ENCODE measurements around the gene DAGLA.

Gene DAGLA, protein sequence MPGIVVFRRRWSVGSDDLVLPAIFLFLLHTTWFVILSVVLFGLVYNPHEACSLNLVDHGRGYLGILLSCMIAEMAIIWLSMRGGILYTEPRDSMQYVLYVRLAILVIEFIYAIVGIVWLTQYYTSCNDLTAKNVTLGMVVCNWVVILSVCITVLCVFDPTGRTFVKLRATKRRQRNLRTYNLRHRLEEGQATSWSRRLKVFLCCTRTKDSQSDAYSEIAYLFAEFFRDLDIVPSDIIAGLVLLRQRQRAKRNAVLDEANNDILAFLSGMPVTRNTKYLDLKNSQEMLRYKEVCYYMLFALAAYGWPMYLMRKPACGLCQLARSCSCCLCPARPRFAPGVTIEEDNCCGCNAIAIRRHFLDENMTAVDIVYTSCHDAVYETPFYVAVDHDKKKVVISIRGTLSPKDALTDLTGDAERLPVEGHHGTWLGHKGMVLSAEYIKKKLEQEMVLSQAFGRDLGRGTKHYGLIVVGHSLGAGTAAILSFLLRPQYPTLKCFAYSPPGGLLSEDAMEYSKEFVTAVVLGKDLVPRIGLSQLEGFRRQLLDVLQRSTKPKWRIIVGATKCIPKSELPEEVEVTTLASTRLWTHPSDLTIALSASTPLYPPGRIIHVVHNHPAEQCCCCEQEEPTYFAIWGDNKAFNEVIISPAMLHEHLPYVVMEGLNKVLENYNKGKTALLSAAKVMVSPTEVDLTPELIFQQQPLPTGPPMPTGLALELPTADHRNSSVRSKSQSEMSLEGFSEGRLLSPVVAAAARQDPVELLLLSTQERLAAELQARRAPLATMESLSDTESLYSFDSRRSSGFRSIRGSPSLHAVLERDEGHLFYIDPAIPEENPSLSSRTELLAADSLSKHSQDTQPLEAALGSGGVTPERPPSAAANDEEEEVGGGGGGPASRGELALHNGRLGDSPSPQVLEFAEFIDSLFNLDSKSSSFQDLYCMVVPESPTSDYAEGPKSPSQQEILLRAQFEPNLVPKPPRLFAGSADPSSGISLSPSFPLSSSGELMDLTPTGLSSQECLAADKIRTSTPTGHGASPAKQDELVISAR

GRCh38 chr11:61679893-61680621 lies at the start of gene DAGLA:
Gene DAGLA, plus strand, starts transcription at chr11:61680391. Its CDS starts 39,765 bp downstream, at chr11:61720156.
- H2AFZ ChIP-seq (ENCODE audit: low read depth, low read length, severe bottlenecking) = no peak within 1 kb of the TSS
- no peak within 1 kb of the TSS for H3K4me3 ChIP-seq (ENCODE audit: insufficient read depth, low read length, poor library complexity, severe bottlenecking)
- no peaks in the 10 kb centered on the region for H3K9me2 ChIP-seq (replicated peaks; ENCODE audit: insufficient read depth, low read length)
- no peak within 1 kb of the TSS for H3K4me2 ChIP-seq (ENCODE audit: low read depth, low read length, poor library complexity, severe bottlenecking)
- no peaks in the 10 kb centered on the region for H3F3A ChIP-seq (ENCODE audit: insufficient read depth)
- TF ChIP-seq EZH2phosphoT487 (conservative IDR thresholded peaks at IDR 0.05; ENCODE audit: low read length) (no peak), CTCF (IDR thresholded peaks at IDR 0.05; ENCODE audit: insufficient read depth, low read length, poor library complexity, severe bottlenecking) (peak; percentile 52)
- no peaks in the 10 kb centered on the region for H3K9me3 ChIP-seq (ENCODE audit: insufficient read depth, low read length)
- no peaks in the 10 kb centered on the region for H3K36me3 ChIP-seq (ENCODE audit: low read length)
- H3K9ac ChIP-seq (ENCODE audit: low read length) = no peak within 1 kb of the TSS
- H3K27ac ChIP-seq (ENCODE audit: low read depth, low read length) = no peak within 1 kb of the TSS
- H3K79me2 ChIP-seq (ENCODE audit: insufficient read depth, low read length) = no peaks in the 10 kb centered on the region
- H3K27me3 ChIP-seq (ENCODE audit: low read length) = no peaks in the 10 kb centered on the region
- H4K20me1 ChIP-seq (ENCODE audit: low read depth, low read length) = no peaks in the 10 kb centered on the region

- Histone ChIP-seq H3K4me3 (ENCODE audit: insufficient read depth, low read length, poor library complexity, severe bottlenecking) (no peak overlapping the region), H3K27me3 (ENCODE audit: low read length) (no peaks in the 10 kb centered on the region), H3K9me2 (replicated peaks; ENCODE audit: insufficient read depth, low read length) (no peaks in the 10 kb centered on the region), H2AFZ (ENCODE audit: low read depth, low read length, severe bottlenecking) (no peak overlapping the region), H3K4me2 (ENCODE audit: low read depth, low read length, poor library complexity, severe bottlenecking) (no peak overlapping the region), H3K9me3 (ENCODE audit: insufficient read depth, low read length) (no peaks in the 10 kb centered on the region), H3K27ac (ENCODE audit: low read depth, low read length) (no peak overlapping the region), H3F3A (ENCODE audit: insufficient read depth) (no peaks in the 10 kb centered on the region), H4K20me1 (ENCODE audit: low read depth, low read length) (no peaks in the 10 kb centered on the region), H3K9ac (ENCODE audit: low read length) (no peak overlapping the region), H3K79me2 (ENCODE audit: insufficient read depth, low read length) (no peaks in the 10 kb centered on the region), H3K36me3 (ENCODE audit: low read length) (no peaks in the 10 kb centered on the region)
- TF ChIP-seq CTCF (IDR thresholded peaks at IDR 0.05; ENCODE audit: insufficient read depth, low read length, poor library complexity, severe bottlenecking) = no peak
These were observed 48.1 kb upstream of the DAGLA start for GRCh38 chr11:61632096-61632495.

DNA sequence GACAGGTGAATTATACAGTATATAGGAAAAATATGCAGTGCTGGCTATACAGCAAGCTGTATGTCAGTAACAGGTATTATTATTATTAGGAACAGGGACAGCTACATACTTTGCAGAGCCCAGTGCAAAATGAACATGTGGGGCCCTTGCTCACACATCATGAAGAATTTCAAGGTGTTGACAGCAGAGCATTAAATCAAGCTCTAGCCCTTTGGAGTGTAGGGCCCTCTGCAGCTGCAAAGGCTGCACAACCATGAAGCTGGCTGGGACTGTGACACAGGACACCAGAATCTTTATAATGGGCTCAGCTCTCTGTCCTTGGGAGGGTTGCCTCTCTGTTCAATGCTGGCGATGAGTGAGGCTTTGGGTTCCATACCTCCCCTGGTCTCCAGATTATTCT lies 44.9 kb upstream of the DAGLA start:
- Histone ChIP-seq H3K9ac (ENCODE audit: low read length) (no peak overlapping the region), H3K27ac (ENCODE audit: low read depth, low read length) (no peak overlapping the region), H3K4me2 (ENCODE audit: low read depth, low read length, poor library complexity, severe bottlenecking) (no peak overlapping the region), H3K4me3 (ENCODE audit: insufficient read depth, low read length, poor library complexity, severe bottlenecking) (no peak overlapping the region), H2AFZ (ENCODE audit: low read depth, low read length, severe bottlenecking) (no peak overlapping the region), H3F3A (ENCODE audit: insufficient read depth) (no peaks in the 10 kb centered on the region), H4K20me1 (ENCODE audit: low read depth, low read length) (no peaks in the 10 kb centered on the region), H3K79me2 (ENCODE audit: insufficient read depth, low read length) (no peaks in the 10 kb centered on the region), H3K9me2 (replicated peaks; ENCODE audit: insufficient read depth, low read length) (no peaks in the 10 kb centered on the region), H3K27me3 (ENCODE audit: low read length) (no peaks in the 10 kb centered on the region), H3K36me3 (ENCODE audit: low read length) (no peaks in the 10 kb centered on the region), H3K9me3 (ENCODE audit: insufficient read depth, low read length) (no peaks in the 10 kb centered on the region)
- TF ChIP-seq EZH2phosphoT487 (conservative IDR thresholded peaks at IDR 0.05; ENCODE audit: low read length) (no peak), CTCF (IDR thresholded peaks at IDR 0.05; ENCODE audit: insufficient read depth, low read length, poor library complexity, severe bottlenecking) (no peak)

Data from SU-DHL-6 (cell line).